HepG2 (cell line): ENCODE data around the gene TOMM7. TPM values are rescaled to one million over a fixed set of nuclear protein-coding genes. Genes with fewer than 3 reads are reported as not detected.

Experiments
- ATAC-seq: fragments of 200-7000 bp; cut with Tn5 transposase; 3 replicates; pipeline ENCODE4 v1.9.1; 2020; ENCODE audit warnings: mild to moderate bottlenecking, moderate library complexity
- BruUV-seq: library from RNA; stranded (reverse); fragments of 400-500 nt; replicated peaks from 2 replicates; lab custom pipeline; 2021; lab: Mats Ljungman, UMichigan
- CTCF ChIA-PET: fragments of 300-600 bp; formaldehyde crosslinking; extraction: SDS; loops from one replicate; lab custom pipeline; 2021; ENCODE audit warnings: low total read pairs, inconsistent platforms, low intra/inter-chr PET ratio; lab: Yijun Ruan, JAX
- POLR2A ChIA-PET: fragments of 350-600 bp; sonication (Branson Sonifier 250); formaldehyde crosslinking; loops from one replicate; lab custom pipeline; 2020; ENCODE audit warnings: antibody characterized with exemption, inconsistent platforms; lab: Yijun Ruan, JAX
- DNase-seq: peaks from one replicate; pipeline ENCODE4 v3.0.0-alpha.2; 2015; ENCODE audit warnings: low spot score
- FAIRE-seq: peaks from 3 replicates; lab custom pipeline; 2011; peaks lifted over from hg19 to GRCh38; lab: Jason Lieb, UNC
- H2AFZ ChIP-seq: one replicate; pipeline ENCODE4 v1.6.1; 2011; ENCODE audit warnings: low read length, inconsistent platforms
- H3K27ac ChIP-seq: fragments of 300-600 bp; 3 replicates; pipeline ENCODE4 v1.8.0; 2011; ENCODE audit warnings: mixed run types, mild to moderate bottlenecking, mixed read lengths, low read length, inconsistent platforms; ENCODE audit not compliant: insufficient read depth; ENCODE audit errors: extremely low read length
- H3K27me3 ChIP-seq, 2 experiments: fragments of 200-600 bp in 1 of 2; 2 replicates in 1 of 2; 3 replicates in 1 of 2; pipeline versions ENCODE4 v1.6.0 to v1.8.0; 2011; ENCODE audit warnings: low read length in 2 of 2, mild to moderate bottlenecking in 2 of 2, moderate library complexity in 2 of 2, inconsistent platforms in 1 of 2; ENCODE audit not compliant: insufficient read depth in 2 of 2, control insufficient read depth in 1 of 2
- H3K36me3 ChIP-seq, 2 experiments: fragments of 200-600 bp in 1 of 2; replicated peaks in 1 of 2; 2 replicates in 1 of 2; 3 replicates in 1 of 2; pipeline versions ENCODE4 v1.5.1 to v1.8.0; 2011; ENCODE audit warnings: low read length in 2 of 2, inconsistent platforms in 1 of 2; ENCODE audit not compliant: insufficient read depth in 2 of 2, control insufficient read depth in 1 of 2
- H3K4me1 ChIP-seq: 2 replicates; pipeline ENCODE4 v1.5.1; 2012; ENCODE audit warnings: low read length, inconsistent platforms; ENCODE audit not compliant: insufficient read depth
- H3K4me2 ChIP-seq: 2 replicates; pipeline ENCODE4 v1.6.0; 2011; ENCODE audit warnings: low read depth, low read length, inconsistent platforms
- H3K4me3 ChIP-seq, 3 experiments: fragments of 200-600 bp in 1 of 3; sonication (generic), shearing (Covaris generic) in 1 of 3; replicated peaks in 1 of 3; 2 replicates each; pipeline ENCODE4 v1.5.1; 2011 to 2016; ENCODE audit warnings: low read length in 3 of 3, inconsistent platforms in 2 of 3, low read depth in 2 of 3, mild to moderate bottlenecking in 2 of 3, control low read depth in 1 of 3, mixed read lengths in 1 of 3; ENCODE audit not compliant: insufficient read depth in 1 of 3
- H3K79me2 ChIP-seq: one replicate; pipeline ENCODE4 v1.6.1; 2011; ENCODE audit warnings: low read length, inconsistent platforms; ENCODE audit not compliant: insufficient read depth
- H3K9ac ChIP-seq: 2 replicates; pipeline ENCODE4 v1.6.0; 2011; ENCODE audit warnings: mild to moderate bottlenecking, low read depth, low read length, inconsistent platforms; ENCODE audit not compliant: insufficient read depth
- H3K9me3 ChIP-seq: 2 replicates; pipeline ENCODE4 v1.5.1; 2012; ENCODE audit warnings: mild to moderate bottlenecking, low read length
- H4K20me1 ChIP-seq: 2 replicates; pipeline ENCODE4 v1.6.0; 2011; ENCODE audit warnings: inconsistent platforms, mild to moderate bottlenecking, low read length, moderate library complexity; ENCODE audit not compliant: insufficient read depth
- ATM ChIP-seq: fragments of 450-650 bp; IDR thresholded peaks from 2 replicates; pipeline ENCODE4 v1.7.1; 2017; ENCODE audit warnings: mild to moderate bottlenecking, borderline replicate concordance
- ELF4 ChIP-seq: sonication (generic); formaldehyde crosslinking; IDR thresholded peaks from 2 replicates; pipeline ENCODE4 v1.5.0; 2020; ENCODE audit warnings: missing genetic modification reagents, mild to moderate bottlenecking, moderate library complexity, borderline replicate concordance
- FIP1L1 ChIP-seq: fragments of 200-400 bp; formaldehyde crosslinking; IDR thresholded peaks from 2 replicates; pipeline ENCODE4 v1.6.1; 2018; ENCODE audit warnings: low read depth, mild to moderate bottlenecking, low read length, moderate library complexity, borderline replicate concordance; ENCODE audit not compliant: insufficient read depth
- NFRKB ChIP-seq: fragments of 450-650 bp; IDR thresholded peaks from 2 replicates; pipeline ENCODE4 v1.6.1; 2017
- RBM39 ChIP-seq: fragments of 200-400 bp; formaldehyde crosslinking; IDR thresholded peaks from one replicate; pipeline ENCODE4 v1.6.1; 2018; ENCODE audit warnings: antibody characterized with exemption, mild to moderate bottlenecking, low read depth, low read length; ENCODE audit not compliant: poor library complexity, severe bottlenecking
- SMAD3 ChIP-seq: sonication (generic); formaldehyde crosslinking; IDR thresholded peaks from 2 replicates; pipeline ENCODE4 v1.4.0; 2020; ENCODE audit warnings: missing genetic modification reagents
- USF2 ChIP-seq, 2 experiments: sonication (generic) in 1 of 2; formaldehyde crosslinking in 1 of 2; IDR thresholded peaks; 2 replicates each; pipeline versions ENCODE4 v1.5.1 to v1.6.1; 2011 to 2020; ENCODE audit warnings: borderline replicate concordance in 1 of 2, low read depth in 1 of 2, low read length in 1 of 2, mild to moderate bottlenecking in 1 of 2, missing genetic modification reagents in 1 of 2, moderate library complexity in 1 of 2
- YY1 ChIP-seq: IDR thresholded peaks from 2 replicates; pipeline ENCODE4 v1.6.1; 2011; ENCODE audit warnings: low read length, low read depth, moderate library complexity, mild to moderate bottlenecking; ENCODE audit not compliant: insufficient read depth, insufficient replicate concordance
- ZBTB21 ChIP-seq: sonication (generic); formaldehyde crosslinking; IDR thresholded peaks from 2 replicates; pipeline ENCODE4 v1.4.0; 2020; ENCODE audit warnings: missing genetic modification reagents
- ZBTB38 ChIP-seq: sonication (generic); formaldehyde crosslinking; IDR thresholded peaks from 2 replicates; pipeline ENCODE4 v1.5.1; 2020; ENCODE audit warnings: mild to moderate bottlenecking, missing genetic modification reagents
- ZNF136 ChIP-seq: sonication (generic); formaldehyde crosslinking; IDR thresholded peaks from 2 replicates; pipeline ENCODE4 v1.8.1; 2022; ENCODE audit warnings: low read depth, mild to moderate bottlenecking, moderate library complexity, missing genetic modification reagents
- ZNF329 ChIP-seq: sonication (generic); formaldehyde crosslinking; IDR thresholded peaks from 2 replicates; pipeline ENCODE4 v1.9.0; 2021; ENCODE audit warnings: low read depth, mild to moderate bottlenecking, missing genetic modification reagents
- ZNF781 ChIP-seq: sonication (generic); formaldehyde crosslinking; IDR thresholded peaks from 2 replicates; pipeline ENCODE4 v1.5.1; 2020; ENCODE audit warnings: borderline replicate concordance, mild to moderate bottlenecking, missing genetic modification reagents; ENCODE audit errors: not compliant biosample characterization
- WGBS: methylation state at CpG from one replicate; pipeline ENCODE4 v1.1.6; 2017; ENCODE audit warnings: low lambda C conversion rate; 5-methylcytosine and 5-hydroxymethylcytosine counted together
- in situ Hi-C: cut with HindIII; loops from 2 replicates; pipeline ENCODE4 v1.10.0; 2017; ENCODE audit warnings: low pct_unique_long_range_greater_than_20kb; ENCODE audit not compliant: extremely low pct_ligation_motif_present
- intact Hi-C: fragments of 100-400 bp; cut with micrococcal nuclease; formaldehyde crosslinking; loops from one replicate; pipeline ENCODE4 v1.10.0; 2022; ENCODE audit not compliant: unreplicated experiment
- polyA plus RNA-seq, 8 experiments: library from polyadenylated mRNA; depleted of rRNA in 3 of 8; stranded (reverse) in 7 of 8; unstranded in 1 of 8; fragments of >200 nt; fragmentation: Illumina TruSeq in 4 of 8; extraction: Trizol in 4 of 8; gene quantifications; 2 replicates each; pipeline versions ENCODE4 v1.2.1 to v1.2.3, GENCODE V29; 2011 to 2016; ENCODE audit warnings: low read depth in 4 of 8, missing spikeins in 1 of 8, mixed read lengths in 1 of 8; ENCODE audit not compliant: insufficient read depth in 1 of 8
- total RNA-seq, 5 experiments: library from RNA; depleted of rRNA; stranded (reverse); fragments of >200 nt; fragmentation: Illumina TruSeq; extraction: Trizol; gene quantifications; 2 replicates each; pipeline ENCODE4 v1.2.3, GENCODE V29; 2016; ENCODE audit warnings: low read depth in 1 of 5

Gene TOMM7
- total and polyA plus RNA-seq, 2 of the 13 experiments (the other 11 are each of a cell fraction or from before 2014, with no cell fraction given): 251 to 369 TPM

DNA sequence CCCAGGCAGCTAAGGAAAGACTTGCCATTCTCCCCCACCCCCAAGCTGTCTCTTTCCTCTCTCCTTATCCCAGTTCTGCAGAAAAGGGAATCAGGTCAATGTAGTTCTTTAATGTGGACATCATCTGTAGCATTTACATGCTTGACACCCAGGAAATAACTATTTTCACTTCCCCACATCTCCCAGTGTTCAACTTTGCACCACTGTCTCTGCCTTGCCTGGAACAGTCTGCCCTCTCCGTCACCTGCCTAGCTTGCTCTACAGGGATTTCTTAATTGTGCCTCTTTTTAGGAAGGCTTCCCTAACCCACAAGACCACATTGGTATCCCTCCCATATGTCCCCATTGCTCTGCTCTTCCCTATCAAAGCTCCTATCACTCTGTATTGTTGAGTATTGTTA is 45.9 kb upstream of the TOMM7 start:
- no peak for ATAC-seq
- in situ Hi-C loops: no loop called here
- 95% methylated on average over 1 of the region's 1 CpG for WGBS
- intact Hi-C loops: loop anchor here (10.0 kb wide), 1 partner anchor 304 kb away; no protein-coding TSS in a partner anchor
- no peak for DNase-seq
- H3K4me1 ChIP-seq: peaks cover 22% of the 10 kb centered on the region
- no peaks in the 10 kb centered on the region for H3K36me3 ChIP-seq
- no peak for TF ChIP-seq ZBTB21 (CRISPR knock-in tag)
- no peak for TF ChIP-seq ZNF136 (CRISPR knock-in tag)
- TF ChIP-seq NFRKB: no peak
- no peak for TF ChIP-seq YY1
- no peak for TF ChIP-seq USF2 (IDR thresholded peaks at IDR 0.05; ENCODE audit: low read depth, low read length)
- TF ChIP-seq USF2 (CRISPR knock-in tag; IDR thresholded peaks at IDR 0.05; ENCODE audit: borderline replicate concordance): no peak
- TF ChIP-seq ZNF329 (CRISPR knock-in tag): no peak
- TF ChIP-seq ZBTB38 (CRISPR knock-in tag): no peak
- TF ChIP-seq FIP1L1: no peak
- no peak for TF ChIP-seq SMAD3
- TF ChIP-seq ELF4: no peak
- no peak for TF ChIP-seq ATM
- TF ChIP-seq ZNF781 (CRISPR knock-in tag): no peak
- no peak for TF ChIP-seq RBM39
- no peaks in the 10 kb centered on the region for H4K20me1 ChIP-seq
- H2AFZ ChIP-seq: no peak overlapping the region
- H3K4me2 ChIP-seq: no peak overlapping the region
- no peak overlapping the region for H3K9ac ChIP-seq
- H3K9me3 ChIP-seq: no peaks in the 10 kb centered on the region
- CTCF ChIA-PET: no interaction called here
- FAIRE-seq: no peak
- POLR2A ChIA-PET: no interaction called here
- no peaks in the 10 kb centered on the region for H3K79me2 ChIP-seq
- BruUV-seq: no TSS peak
- H3K4me3 ChIP-seq: no peak overlapping the region
- H3K27ac ChIP-seq: no peak overlapping the region
- no peaks in the 10 kb centered on the region for H3K27me3 ChIP-seq
